Stomach (tissue), 9 donors: ENCODE results near the gene PTPRG. TPM values are rescaled to one million over a fixed set of nuclear protein-coding genes. Genes with fewer than 3 reads are reported as not detected.

Experiments used
- DNase-seq, 2 donors: peaks; one replicate each; pipeline versions ENCODE4 v3.0.0 to v3.0.0-alpha.2; 2013 to 2019
- H3K27ac ChIP-seq, 5 donors: fragments of 200-600 bp in 4 of 5; sonication (generic) in 4 of 5; one replicate each; pipeline ENCODE4 v1.5.1; 2013 to 2019; ENCODE audit warnings: mild to moderate bottlenecking in 1 of 5, moderate library complexity in 1 of 5
- H3K27me3 ChIP-seq, 3 donors: fragments of 200-600 bp; sonication (generic); one replicate each; pipeline ENCODE4 v1.5.1; 2017 to 2019; ENCODE audit warnings: mixed run types in 1 of 3
- H3K36me3 ChIP-seq, 4 donors: fragments of 200-600 bp; sonication (generic); 1 replicate in 3 of 4; 2 replicates in 1 of 4; pipeline ENCODE4 v1.5.1; 2016 to 2019
- H3K4me1 ChIP-seq, 4 donors: fragments of 200-600 bp; sonication (generic); one replicate each; pipeline ENCODE4 v1.5.1; 2016 to 2019
- H3K4me3 ChIP-seq, 4 donors: fragments of 200-600 bp; sonication (generic) in 3 of 4; one replicate each; pipeline ENCODE4 v1.5.1; 2016 to 2019; ENCODE audit warnings: mild to moderate bottlenecking in 1 of 4
- H3K9me3 ChIP-seq, 4 donors: fragments of 200-600 bp; sonication (generic); one replicate each; pipeline ENCODE4 v1.5.1; 2016 to 2019
- EP300 ChIP-seq: sonication (generic); formaldehyde crosslinking; IDR thresholded peaks from one replicate; pipeline ENCODE4 v1.6.1; 2017; ENCODE audit warnings: antibody characterized with exemption
- POLR2A ChIP-seq, 4 donors: fragments of 450-650 bp; IDR thresholded peaks; one replicate each; pipeline ENCODE4 v1.6.1; 2016; ENCODE audit warnings: antibody characterized with exemption in 4 of 4, control low read depth in 2 of 4, mild to moderate bottlenecking in 1 of 4, moderate library complexity in 1 of 4
- POLR2AphosphoS5 ChIP-seq, 3 donors: sonication (generic); formaldehyde crosslinking; IDR thresholded peaks; one replicate each; pipeline ENCODE4 v1.6.1; 2016; ENCODE audit warnings: antibody characterized with exemption in 3 of 3
- WGBS, 5 donors: extraction: QIAGEN DNeasy Blood & Tissue Kit in 3 of 5; methylation state at CpG; one replicate each; pipeline versions ENCODE4 v1.1.5 to v1.1.7; 2013 to 2018; 5-methylcytosine and 5-hydroxymethylcytosine counted together
- intact Hi-C: fragments of 100-400 bp; cut with DNase I; formaldehyde crosslinking; loops from one replicate; pipeline ENCODE4 v1.15.1; 2023; ENCODE audit warnings: low total_unique reads
- polyA plus RNA-seq, 3 donors: library from polyadenylated mRNA; stranded (reverse); fragments of 200-250 nt; gene quantifications; one replicate each; pipeline ENCODE4 v1.2.3, GENCODE V29; 2013
- total RNA-seq, 5 donors: library from RNA; depleted of rRNA; stranded (reverse); fragments of >200 nt; gene quantifications; one replicate each; pipeline versions ENCODE4 v1.1.0 to v1.2.3, GENCODE V29; 2014 to 2016
- TF ChIP-seq, protein P1 (sequence below), 7 experiments: fragments of 450-650 bp in 4 of 7; fragments of 200-600 bp in 3 of 7; sonication (generic) in 3 of 7; IDR thresholded peaks; one replicate each; pipeline ENCODE4 v1.5.1; 2016 to 2019; ENCODE audit warnings: antibody characterized with exemption in 7 of 7, control low read depth in 2 of 7, mild to moderate bottlenecking in 1 of 7
- donor health status: healthy with polysubstance abuse.
- donor health status: Bipolar disorder and iron deficiency.
- donor health status: healthy.

The PTPRG gene
- total and polyA plus RNA-seq, 8 donors = 2.4 to 96.0 (median 22.0) TPM

DNA sequence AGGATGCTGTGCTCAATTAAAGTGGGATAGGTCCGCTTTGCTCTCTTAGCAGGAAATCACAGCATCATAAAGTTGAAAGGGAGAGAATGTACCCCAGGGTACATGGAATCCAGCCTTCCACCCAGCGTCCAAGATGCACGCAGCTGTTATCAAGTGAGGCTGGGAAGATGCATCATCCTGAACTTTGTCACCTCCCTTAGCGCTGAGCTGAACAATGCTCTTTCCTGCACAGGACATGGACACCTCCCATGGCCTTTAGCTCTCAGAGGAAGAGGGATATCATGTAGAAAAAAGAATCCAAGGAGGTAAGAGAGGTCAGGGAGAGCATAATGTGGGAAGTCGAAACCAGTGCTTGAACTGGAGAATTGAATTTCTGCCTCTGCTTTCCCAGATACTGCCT lies 619.1 kb downstream of the PTPRG start:
- H3K27ac ChIP-seq = no peak overlapping the region
- no peak for DNase-seq
- 89 to 94% (median 92%) methylated on average over 5 of the region's 5 CpGs for WGBS, 5 donors
- TF ChIP-seq POLR2AphosphoS5 (IDR thresholded peaks at IDR 0.05) (no peak), EP300 (no peak), POLR2A (IDR thresholded peaks at IDR 0.05) (no peak)
- TF ChIP-seq, protein P1, sequence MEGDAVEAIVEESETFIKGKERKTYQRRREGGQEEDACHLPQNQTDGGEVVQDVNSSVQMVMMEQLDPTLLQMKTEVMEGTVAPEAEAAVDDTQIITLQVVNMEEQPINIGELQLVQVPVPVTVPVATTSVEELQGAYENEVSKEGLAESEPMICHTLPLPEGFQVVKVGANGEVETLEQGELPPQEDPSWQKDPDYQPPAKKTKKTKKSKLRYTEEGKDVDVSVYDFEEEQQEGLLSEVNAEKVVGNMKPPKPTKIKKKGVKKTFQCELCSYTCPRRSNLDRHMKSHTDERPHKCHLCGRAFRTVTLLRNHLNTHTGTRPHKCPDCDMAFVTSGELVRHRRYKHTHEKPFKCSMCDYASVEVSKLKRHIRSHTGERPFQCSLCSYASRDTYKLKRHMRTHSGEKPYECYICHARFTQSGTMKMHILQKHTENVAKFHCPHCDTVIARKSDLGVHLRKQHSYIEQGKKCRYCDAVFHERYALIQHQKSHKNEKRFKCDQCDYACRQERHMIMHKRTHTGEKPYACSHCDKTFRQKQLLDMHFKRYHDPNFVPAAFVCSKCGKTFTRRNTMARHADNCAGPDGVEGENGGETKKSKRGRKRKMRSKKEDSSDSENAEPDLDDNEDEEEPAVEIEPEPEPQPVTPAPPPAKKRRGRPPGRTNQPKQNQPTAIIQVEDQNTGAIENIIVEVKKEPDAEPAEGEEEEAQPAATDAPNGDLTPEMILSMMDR (IDR thresholded peaks at IDR 0.05) = no peak
- no peaks in the 10 kb centered on the region for H3K9me3 ChIP-seq
- H3K36me3 ChIP-seq = no peaks in the 10 kb centered on the region
- no peaks in the 10 kb centered on the region for H3K4me1 ChIP-seq
- H3K27me3 ChIP-seq = no peaks in the 10 kb centered on the region
- H3K4me3 ChIP-seq = no peak overlapping the region
- intact Hi-C loops = loop anchor here (10.0 kb wide), 2 partner anchors 316 to 616 kb away; partner anchors contain the start of gene PTPRG

DNA sequence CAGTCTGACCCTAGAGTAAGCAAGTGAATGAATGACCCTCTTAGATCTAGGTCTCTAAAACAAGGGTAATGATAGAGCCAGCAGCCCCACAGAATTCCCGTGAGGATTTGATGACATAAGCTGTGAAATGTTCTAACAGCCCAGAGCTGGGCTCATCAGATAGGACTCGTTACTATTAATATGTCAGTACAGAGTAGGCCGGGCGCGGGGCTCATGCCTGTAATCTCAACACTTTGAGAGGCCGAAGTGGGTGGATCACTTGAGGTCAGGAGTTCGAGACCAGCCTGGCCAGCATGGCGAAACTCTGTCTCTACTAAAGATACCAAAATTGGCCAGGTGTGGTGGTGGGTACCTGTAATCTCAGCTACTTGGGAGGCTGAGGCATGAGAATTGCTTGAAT lies 621.7 kb downstream of the PTPRG start:
- Histone ChIP-seq H3K27me3 (no peaks in the 10 kb centered on the region), H3K9me3 (no peaks in the 10 kb centered on the region), H3K36me3 (no peaks in the 10 kb centered on the region), H3K4me1 (peaks cover 0 to 7% (median 3%) of the 10 kb centered on the region in 4 donors), H3K4me3 (no peak overlapping the region), H3K27ac (no peak overlapping the region)
- DNase-seq = no peak
- TF ChIP-seq POLR2A (IDR thresholded peaks at IDR 0.05) (no peak), POLR2AphosphoS5 (IDR thresholded peaks at IDR 0.05) (no peak), EP300 (no peak)
- TF ChIP-seq, protein P1 (IDR thresholded peaks at IDR 0.05) = no peak
- 88 to 97% (median 92%) methylated on average over 8 of the region's 8 CpGs for WGBS, 5 donors
- intact Hi-C loops = loop anchor here (10.0 kb wide), 2 partner anchors 318 to 618 kb away; partner anchors contain the start of gene PTPRG

DNA sequence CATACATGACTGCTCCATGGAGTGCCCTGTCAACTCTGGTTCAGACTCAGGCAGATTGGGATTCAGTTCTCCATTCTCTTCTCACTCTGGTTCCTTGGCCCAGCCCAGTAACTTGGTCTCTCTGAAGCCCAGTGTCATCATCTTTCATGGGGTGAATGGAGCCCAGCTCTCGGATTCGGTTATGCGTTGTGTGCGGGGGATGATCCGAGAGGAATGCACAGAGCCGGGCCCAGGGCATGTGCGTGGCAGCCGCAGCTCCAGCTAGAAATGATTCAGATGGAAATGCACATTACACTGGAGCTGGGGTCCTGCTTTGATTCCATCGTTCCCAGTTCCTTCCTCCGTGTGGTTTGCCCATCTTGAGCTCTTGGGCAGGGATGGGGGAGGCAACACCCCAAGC lies 622.6 kb downstream of the PTPRG start:
- intact Hi-C loops = loop anchor here (10.0 kb wide), 2 partner anchors 319 to 619 kb away; partner anchors contain the start of gene PTPRG
- no peak for DNase-seq
- Histone ChIP-seq H3K4me3 (no peak overlapping the region), H3K27ac (no peak overlapping the region), H3K27me3 (no peaks in the 10 kb centered on the region), H3K4me1 (peaks cover 0 to 16% (median 3%) of the 10 kb centered on the region in 4 donors), H3K36me3 (no peaks in the 10 kb centered on the region), H3K9me3 (no peaks in the 10 kb centered on the region)
- TF ChIP-seq POLR2AphosphoS5 (IDR thresholded peaks at IDR 0.05) (no peak), POLR2A (IDR thresholded peaks at IDR 0.05) (no peak), EP300 (no peak)
- TF ChIP-seq, protein P1 (IDR thresholded peaks at IDR 0.05) = no peak
- WGBS, 5 donors = 93 to 100% (median 95%) methylated on average over 10 of the region's 10 CpGs

DNA sequence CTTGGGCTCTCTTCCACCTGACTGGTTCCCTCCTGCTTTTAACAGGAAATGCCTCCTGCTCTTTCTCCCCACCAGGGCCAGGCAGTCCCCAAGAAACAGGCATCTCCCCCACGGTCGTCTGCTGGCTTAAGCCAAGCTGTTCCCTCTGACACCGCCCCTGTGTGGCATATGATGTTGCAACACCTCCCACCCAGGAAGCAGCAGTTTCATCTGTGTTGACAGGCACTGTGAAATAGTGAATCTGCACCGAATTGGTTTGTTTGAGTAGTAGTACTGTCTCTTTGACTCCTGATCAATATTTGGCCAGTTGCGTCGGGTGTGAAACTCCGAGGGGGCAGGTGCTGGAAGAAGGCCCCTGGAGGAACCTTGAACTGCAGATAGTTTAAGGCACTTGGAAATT lies 623.2 kb downstream of the PTPRG start:
- peak in 1 of 2 donors; percentile 11 for DNase-seq
- TF ChIP-seq EP300 = no peak
- TF ChIP-seq POLR2AphosphoS5 (IDR thresholded peaks at IDR 0.05) = no peak
- TF ChIP-seq POLR2A (IDR thresholded peaks at IDR 0.05) = no peak
- TF ChIP-seq, protein P1 (IDR thresholded peaks at IDR 0.05) = no peak
- no peaks in the 10 kb centered on the region for H3K9me3 ChIP-seq
- intact Hi-C loops = loop anchor here (10.0 kb wide), 2 partner anchors 320 to 620 kb away; partner anchors contain the start of gene PTPRG
- H3K36me3 ChIP-seq = no peaks in the 10 kb centered on the region
- H3K27me3 ChIP-seq = no peaks in the 10 kb centered on the region
- no peak overlapping the region for H3K4me3 ChIP-seq
- 70 to 83% (median 74%) methylated on average over 7 of the region's 7 CpGs for WGBS, 5 donors
- no peak overlapping the region for H3K27ac ChIP-seq
- peaks cover 0 to 20% (median 3%) of the 10 kb centered on the region in 4 donors for H3K4me1 ChIP-seq
